Erythroblast (primary cell): Measurements from ENCODE around the gene TOM1L2.

Source experiments
- GATA1 ChIP-seq: IDR thresholded peaks from 2 replicates; pipeline ENCODE4 v1.6.1; 2011; ENCODE audit warnings: low read depth, mild to moderate bottlenecking, control low read depth, low read length, moderate library complexity
- POLR2A ChIP-seq: IDR thresholded peaks from 2 replicates; pipeline ENCODE4 v1.6.1; 2011; ENCODE audit warnings: mild to moderate bottlenecking, low read length

DNA sequence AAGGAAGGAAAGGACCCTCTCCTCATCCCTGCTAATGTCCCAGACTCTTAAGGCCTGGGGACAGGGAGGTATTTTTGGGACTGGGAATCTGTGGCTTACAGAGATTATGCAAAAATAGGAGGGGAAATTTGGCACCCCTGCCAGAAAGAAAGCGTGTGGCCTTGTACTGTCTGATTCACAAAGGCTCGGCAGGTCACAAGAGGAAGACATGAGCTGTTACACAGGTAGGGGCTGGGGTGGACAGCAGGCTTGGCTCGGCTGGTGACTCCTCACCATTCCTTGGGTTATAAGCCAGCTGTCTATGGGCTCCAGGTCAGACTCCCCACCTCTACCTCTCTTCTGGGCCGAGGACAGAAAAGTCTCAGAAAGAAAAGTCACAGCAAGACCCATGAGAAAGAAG, 114.7 kb downstream of the TOM1L2 start:
- TF ChIP-seq POLR2A = no peak
- TF ChIP-seq GATA1 = no peak
